ENCODE data around the gene SCAF1.

SCAF1 gene

GRCh38 chr19:49690656-49691242 lies 48.7 kb downstream of the SCAF1 start, which contains the start of gene CPT1C:
Gene CPT1C (plus strand): TSS chr19:49691116. CDS start chr19:49692253, 1,137 bp downstream.
- DNase-seq (ENCODE audit: low read depth), result peak; percentile 74
- peak within 1 kb of the TSS; percentile 60 for H3K4me3 ChIP-seq (ENCODE audit: control insufficient read depth, low read depth, low read length)
- TF ChIP-seq CTCF (conservative IDR thresholded peaks at IDR 0.05; ENCODE audit: control insufficient read depth, insufficient read depth, low read depth, low read length), result no peak

- peak overlapping the region; percentile 60 for H3K4me3 ChIP-seq (ENCODE audit: control insufficient read depth, low read depth, low read length)
- peak; percentile 70 for DNase-seq (ENCODE audit: low read depth)
Measured at GRCh38 chr19:49691243-49692146, 49.5 kb downstream of the SCAF1 start.

GRCh38 chr19:49692147-49692506 lies 50.1 kb downstream of the SCAF1 start:
- no peak for TF ChIP-seq CTCF (conservative IDR thresholded peaks at IDR 0.05; ENCODE audit: control insufficient read depth, insufficient read depth, low read depth, low read length)
- H3K4me3 ChIP-seq (ENCODE audit: control insufficient read depth, low read depth, low read length), result no peak overlapping the region
- DNase-seq (ENCODE audit: low read depth), result no peak

More at GRCh38 chr19:49691243-49692146, 49.5 kb downstream of the SCAF1 start:
- TF ChIP-seq CTCF (conservative IDR thresholded peaks at IDR 0.05; ENCODE audit: control insufficient read depth, insufficient read depth, low read depth, low read length), result no peak

- DNase-seq (ENCODE audit: low read depth), result no peak
- no peak overlapping the region for H3K4me3 ChIP-seq (ENCODE audit: control insufficient read depth, low read depth, low read length)
- no peak for TF ChIP-seq CTCF (conservative IDR thresholded peaks at IDR 0.05; ENCODE audit: control insufficient read depth, insufficient read depth, low read depth, low read length)
Measured at GRCh38 chr19:49696115-49696514, 54.1 kb downstream of the SCAF1 start.

- no peak for TF ChIP-seq CTCF (conservative IDR thresholded peaks at IDR 0.05; ENCODE audit: control insufficient read depth, insufficient read depth, low read depth, low read length)
- H3K4me3 ChIP-seq (ENCODE audit: control insufficient read depth, low read depth, low read length), result no peak overlapping the region
- DNase-seq (ENCODE audit: low read depth), result no peak
Measured at GRCh38 chr19:49696865-49697264, 54.9 kb downstream of the SCAF1 start.

- no peak for DNase-seq (ENCODE audit: low read depth)
- no peak for TF ChIP-seq CTCF (conservative IDR thresholded peaks at IDR 0.05; ENCODE audit: control insufficient read depth, insufficient read depth, low read depth, low read length)
- H3K4me3 ChIP-seq (ENCODE audit: control insufficient read depth, low read depth, low read length), result no peak overlapping the region
Measured at GRCh38 chr19:49699364-49699763, 57.4 kb downstream of the SCAF1 start.

Measured in fibroblast of mammary gland (primary cell).